A673 (cell line): ENCODE results near the gene SLC52A3. TPM values are rescaled to one million over a fixed set of nuclear protein-coding genes. Genes with fewer than 3 reads are reported as not detected.

Experiments used
- BruUV-seq: library from RNA; stranded (reverse); fragments of 400-500 nt; replicated peaks from 2 replicates; lab custom pipeline; 2021; lab: Mats Ljungman, UMichigan
- CTCF ChIA-PET: fragments of 300-600 bp; sonication (Branson Sonifier 250); formaldehyde crosslinking; loops from one replicate; lab custom pipeline; 2022; ENCODE audit warnings: antibody characterized with exemption; lab: Charles Lee
- POLR2A ChIA-PET: fragments of 300-600 bp; sonication (Branson Sonifier 250); formaldehyde crosslinking; loops from one replicate; lab custom pipeline; 2022; ENCODE audit warnings: antibody characterized with exemption; ENCODE audit not compliant: low non-redundant PET; lab: Charles Lee
- DNase-seq: peaks from one replicate; pipeline ENCODE4 v3.0.0-alpha.2; 2015; ENCODE audit warnings: low spot score
- H3K27ac ChIP-seq: fragments of 200-600 bp; sonication (generic); 2 replicates; pipeline ENCODE4 v1.5.1; 2016; ENCODE audit warnings: mixed run types, low read depth, mild to moderate bottlenecking, mixed read lengths, antibody characterized with exemption, low read length; ENCODE audit not compliant: poor library complexity, severe bottlenecking
- H3K27me3 ChIP-seq: fragments of 200-600 bp; sonication (generic); replicated peaks from 2 replicates; pipeline ENCODE4 v1.6.1; 2017; ENCODE audit warnings: mixed run types, low read depth, mild to moderate bottlenecking, mixed read lengths, antibody characterized with exemption, low read length; ENCODE audit not compliant: insufficient read depth, poor library complexity
- H3K36me3 ChIP-seq: fragments of 200-600 bp; sonication (generic); 2 replicates; pipeline ENCODE4 v1.6.1; 2016; ENCODE audit warnings: mixed run types, mild to moderate bottlenecking, mixed read lengths, antibody characterized with exemption, low read length; ENCODE audit not compliant: insufficient read depth, poor library complexity, severe bottlenecking
- H3K4me1 ChIP-seq: fragments of 200-600 bp; sonication (generic); 2 replicates; pipeline ENCODE4 v1.6.1; 2017; ENCODE audit warnings: mixed run types, mild to moderate bottlenecking, mixed read lengths, antibody characterized with exemption, low read length; ENCODE audit not compliant: insufficient read depth, poor library complexity, severe bottlenecking
- H3K4me3 ChIP-seq: fragments of 200-600 bp; sonication (generic); 2 replicates; pipeline ENCODE4 v1.5.1; 2016; ENCODE audit warnings: low read depth, mixed run types, mild to moderate bottlenecking, mixed read lengths, low read length; ENCODE audit not compliant: poor library complexity, severe bottlenecking
- H3K9me3 ChIP-seq: fragments of 200-600 bp; sonication (generic); 2 replicates; pipeline ENCODE4 v1.6.1; 2016; ENCODE audit warnings: mixed run types, low read depth, mild to moderate bottlenecking, mixed read lengths, antibody characterized with exemption, low read length; ENCODE audit not compliant: poor library complexity, severe bottlenecking
- CTCF ChIP-seq: fragments of 300-800, 200-600 bp; sonication (generic); conservative IDR thresholded peaks from 2 replicates; pipeline ENCODE4 v1.5.1; 2017; ENCODE audit warnings: low read depth, mild to moderate bottlenecking, antibody characterized with exemption, low read length, moderate library complexity, mixed read lengths
- EZH2 ChIP-seq: fragments of 200-600 bp; sonication (generic); IDR thresholded peaks from 2 replicates; pipeline ENCODE4 v1.6.1; 2017; ENCODE audit warnings: borderline replicate concordance, low read depth, mild to moderate bottlenecking, mixed read lengths, antibody characterized with exemption, low read length; ENCODE audit not compliant: poor library complexity, severe bottlenecking
- intact Hi-C: fragments of 100-400 bp; cut with micrococcal nuclease; formaldehyde crosslinking; loops from one replicate; pipeline ENCODE4 v1.10.0; 2022; ENCODE audit not compliant: unreplicated experiment
- total RNA-seq: library from RNA; stranded (reverse); gene quantifications from 2 replicates; pipeline ENCODE4 v1.2.3, GENCODE V29; 2021

The SLC52A3 gene
- total RNA-seq, 1 experiment from 2014 or later = not detected

- TF ChIP-seq EZH2 (no peak), CTCF (no peak)
- intact Hi-C loops = no loop called here
- no peaks in the 10 kb centered on the region for H3K36me3 ChIP-seq
- ChIA-PET POLR2A (no interaction called here), CTCF (no interaction called here)
- H3K4me1 ChIP-seq = no peaks in the 10 kb centered on the region
- no peak for DNase-seq
- H3K27me3 ChIP-seq = no peaks in the 10 kb centered on the region
- BruUV-seq = no TSS peak
- peaks cover 24% of the 10 kb centered on the region for H3K9me3 ChIP-seq
- no peak overlapping the region for H3K27ac ChIP-seq
- H3K4me3 ChIP-seq = no peak overlapping the region
Observed at GRCh38 chr20:742156-742555, 26.1 kb downstream of the SLC52A3 start.

DNA sequence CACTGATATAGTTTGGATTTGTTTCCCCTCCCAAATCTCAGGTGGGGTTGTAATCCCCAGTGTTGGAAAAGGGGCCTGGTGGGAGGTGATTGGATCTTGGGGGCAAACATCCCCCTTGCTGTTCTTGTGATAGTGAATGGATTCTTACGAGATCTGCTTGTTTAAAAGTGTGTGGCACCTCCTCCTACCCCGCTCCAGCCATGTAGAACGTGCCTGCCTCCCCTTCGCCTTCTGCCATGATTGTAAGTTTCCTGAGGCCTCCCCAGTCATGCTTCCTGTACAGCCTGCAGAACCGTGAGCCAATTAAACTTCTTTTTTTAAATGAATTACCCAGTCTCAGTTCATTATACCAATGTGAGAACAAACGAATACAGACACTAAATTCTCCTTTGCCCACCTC lies 26.7 kb downstream of the SLC52A3 start:
- Histone ChIP-seq H3K27me3 (no peaks in the 10 kb centered on the region), H3K9me3 (peaks cover 24% of the 10 kb centered on the region), H3K36me3 (no peaks in the 10 kb centered on the region), H3K27ac (no peak overlapping the region), H3K4me3 (no peak overlapping the region), H3K4me1 (no peaks in the 10 kb centered on the region)
- no peak for DNase-seq
- TF ChIP-seq EZH2 (no peak), CTCF (no peak)
- POLR2A ChIA-PET = no interaction called here
- CTCF ChIA-PET = no interaction called here
- intact Hi-C loops = no loop called here
- no TSS peak for BruUV-seq

DNA sequence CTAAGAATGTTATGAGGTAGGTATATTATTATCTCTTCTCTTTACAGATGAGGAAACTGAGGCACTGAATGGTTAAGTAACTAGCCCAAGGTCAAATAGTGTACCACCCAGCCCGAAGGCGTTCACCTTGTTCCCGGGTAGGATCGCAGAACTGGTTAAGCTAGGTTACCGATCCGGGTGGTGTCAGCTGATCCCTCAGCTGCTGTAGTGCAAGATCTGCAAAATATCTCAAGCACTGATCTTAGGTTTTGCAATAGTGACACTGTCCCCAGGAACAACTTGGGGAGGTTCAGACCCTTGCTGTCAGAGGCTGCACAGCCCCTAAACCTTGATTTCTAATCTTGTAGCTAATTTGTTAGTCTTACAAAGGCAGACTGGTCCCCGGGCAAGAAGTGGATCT lies 28.1 kb downstream of the SLC52A3 start:
- no peak overlapping the region for H3K4me3 ChIP-seq
- peaks cover 10% of the 10 kb centered on the region for H3K9me3 ChIP-seq
- H3K4me1 ChIP-seq = no peaks in the 10 kb centered on the region
- no TSS peak for BruUV-seq
- H3K27me3 ChIP-seq = no peaks in the 10 kb centered on the region
- no peak overlapping the region for H3K27ac ChIP-seq
- CTCF ChIA-PET = interaction anchor here (2.1 kb wide), 1 partner anchor 95 kb away, joined by 8 read pairs; no protein-coding TSS in a partner anchor
- POLR2A ChIA-PET = no interaction called here
- H3K36me3 ChIP-seq = no peaks in the 10 kb centered on the region
- intact Hi-C loops = no loop called here
- no peak for DNase-seq
- TF ChIP-seq EZH2 (no peak), CTCF (no peak)
